K562 treated with DMSO at 1 percent for 12 hours (cell line): Measurements from ENCODE around the gene R3HDM1. TPM values are rescaled to one million over a fixed set of nuclear protein-coding genes. Genes with fewer than 3 reads are reported as not detected.

Experiments used
- total RNA-seq: library from RNA; unstranded; fragments of 300-600 nt; gene quantifications from 2 replicates; pipeline ENCODE4 v1.2.3, GENCODE V29; 2022; ENCODE audit not compliant: insufficient read depth

R3HDM1 gene
- 7.5 and 36.7 TPM in 2 replicates for total RNA-seq

GRCh38 chr2:135531231-135532197 is at the start of gene R3HDM1:
TSS of gene R3HDM1 (plus strand) at chr2:135531484. CDS start at chr2:135604846, 73,362 bp downstream.

GRCh38 chr2:135530313-135531230 is 712 bp upstream of the R3HDM1 start, which contains the start of gene ZRANB3:
TSS of gene ZRANB3 (minus strand) at chr2:135531218.

DNA sequence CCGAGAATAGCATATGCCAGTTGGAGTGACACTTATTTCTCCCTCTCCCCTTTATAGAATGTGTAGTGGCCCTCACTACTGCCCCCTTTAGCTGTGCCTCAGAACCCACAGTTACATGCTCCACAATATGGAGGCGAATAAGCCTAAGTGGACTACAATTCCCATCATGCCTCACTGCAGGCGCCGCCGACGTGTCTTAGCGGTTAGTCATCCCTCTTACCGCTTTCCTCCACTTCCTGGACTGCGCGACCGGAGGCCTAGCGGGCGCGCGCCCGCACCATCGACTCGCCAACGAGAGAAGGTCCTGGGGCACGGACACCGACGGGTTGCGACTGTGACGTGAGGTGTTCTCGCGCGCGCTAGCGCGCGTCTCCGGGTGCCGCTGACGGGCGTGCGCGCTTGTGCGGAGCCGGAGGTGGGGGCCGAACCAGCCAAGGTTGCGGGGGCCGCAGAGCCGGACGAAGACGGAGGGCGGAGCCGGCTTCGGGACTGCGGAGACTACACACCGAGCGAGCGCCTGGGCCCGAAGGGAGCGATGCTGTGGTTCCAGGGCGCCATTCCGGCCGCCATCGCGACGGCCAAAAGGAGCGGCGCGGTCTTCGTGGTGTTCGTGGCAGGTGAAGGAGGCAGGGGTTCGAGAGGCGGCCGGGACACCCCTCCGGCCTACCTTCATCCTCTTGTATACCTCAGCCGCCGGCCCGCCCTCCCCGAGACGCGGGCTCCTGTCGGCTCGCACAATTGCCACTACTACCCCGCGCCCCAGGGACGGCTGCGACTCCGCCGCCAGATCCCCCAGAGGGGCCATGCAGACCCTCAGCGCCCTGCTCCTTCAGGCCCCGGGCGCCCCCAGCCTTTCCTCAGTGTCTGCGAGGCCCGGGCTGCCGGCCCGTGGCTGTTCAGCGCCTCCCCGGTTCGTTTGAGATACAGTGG is 210.4 kb downstream of the R3HDM1 start, which contains the start of gene UBXN4:
Gene UBXN4 (plus strand): TSS at position 461 of the 930 bp plus-strand sequence. CDS start 75 bp downstream, at position 536.

Other genes starting within 250 kb of the R3HDM1 start
- gene ZRANB3, start 266 bp upstream of the R3HDM1 start, total RNA-seq, result 1.5 and 3.6 TPM in 2 replicates
- 17.3 and 55.5 TPM in 2 replicates for gene UBXN4, start 210.4 kb downstream of the R3HDM1 start, total RNA-seq